K562 (cell line): ENCODE measurements around the gene SNPH. TPM values are rescaled to one million over a fixed set of nuclear protein-coding genes. Genes with fewer than 3 reads are reported as not detected.
A peak's percentile ranks its signal among the peaks of the same experiment; 100 is the strongest.

Source experiments
- BDP1 ChIP-seq: IDR thresholded peaks from 3 replicates; pipeline ENCODE4 v1.6.1; 2011; ENCODE audit not compliant: insufficient read length, insufficient read depth
- C11orf30 ChIP-seq: fragments of 450-650 bp; IDR thresholded peaks from 2 replicates; pipeline ENCODE4 v1.6.1; 2016; ENCODE audit warnings: low read depth, mild to moderate bottlenecking
- CHCHD3 ChIP-seq: fragments of 250-450 bp; sonication (Bioruptor Pico); IDR thresholded peaks from 2 replicates; pipeline ENCODE4 v2.1.2; 2022; ENCODE audit warnings: mild to moderate bottlenecking
- E4F1 ChIP-seq: fragments of 250-450 bp; sonication (Bioruptor Pico); IDR thresholded peaks from 2 replicates; pipeline ENCODE4 v1.5.0; 2021; ENCODE audit warnings: mild to moderate bottlenecking, borderline replicate concordance
- ELF1 ChIP-seq: fragments of 200-800 bp; sonication (Bioruptor generic); IDR thresholded peaks from 2 replicates; pipeline ENCODE4 v1.6.1; 2016; ENCODE audit warnings: missing genetic modification characterization, missing compliant biosample characterization
- EP300 ChIP-seq: IDR thresholded peaks from 2 replicates; pipeline ENCODE4 v1.6.1; 2012; ENCODE audit warnings: low read length, improper control_type of control experiment
- GTF3C2 ChIP-seq: IDR thresholded peaks from 3 replicates; pipeline ENCODE4 v1.6.1; 2011; ENCODE audit warnings: borderline replicate concordance, mild to moderate bottlenecking, moderate library complexity; ENCODE audit not compliant: insufficient read length; ENCODE audit errors: extremely low read depth
- KAT2B ChIP-seq: IDR thresholded peaks from one replicate; pipeline ENCODE4 v1.6.1; 2012; ENCODE audit warnings: low read depth, mild to moderate bottlenecking, control low read depth, inconsistent platforms, low read length, moderate library complexity
- RERE ChIP-seq: sonication (generic); formaldehyde crosslinking; IDR thresholded peaks from 2 replicates; pipeline ENCODE4 v1.8.0; 2023; ENCODE audit warnings: missing genetic modification reagents, mild to moderate bottlenecking, borderline replicate concordance
- SRF ChIP-seq, 2 experiments: fragments of 250-450, 450-650 bp in 1 of 2; sonication (Bioruptor Pico) in 1 of 2; sonication (generic) in 1 of 2; formaldehyde crosslinking; IDR thresholded peaks; 2 replicates each; pipeline versions ENCODE4 v1.5.0 to v1.5.1; 2020 to 2022; ENCODE audit warnings: mild to moderate bottlenecking in 1 of 2, missing genetic modification reagents in 1 of 2
- TEAD1 ChIP-seq, 2 experiments: fragments of 450-650 bp in 1 of 2; sonication (generic) in 1 of 2; formaldehyde crosslinking; IDR thresholded peaks; 2 replicates each; pipeline versions ENCODE4 v1.4.0 to v1.8.0; 2020 to 2022; ENCODE audit warnings: mild to moderate bottlenecking in 2 of 2, missing genetic modification reagents in 1 of 2
- ZC3H4 ChIP-seq: sonication (generic); formaldehyde crosslinking; IDR thresholded peaks from 2 replicates; pipeline ENCODE4 v1.9.0; 2021; ENCODE audit warnings: missing genetic modification reagents, borderline replicate concordance
- polyA plus RNA-seq, 8 experiments: library from polyadenylated mRNA; depleted of rRNA in 4 of 8; stranded (reverse) in 5 of 8; unstranded in 3 of 8; fragments of >200 nt; fragmentation: Nextera tagmentation in 2 of 8; fragmentation: Illumina TruSeq in 1 of 8; extraction: Ambion mirVana in 2 of 8; extraction: Trizol in 1 of 8; gene quantifications; 2 replicates each; pipeline versions ENCODE4 v1.2.1 to v1.2.3, GENCODE V29; 2011 to 2014; ENCODE audit warnings: inconsistent platforms in 1 of 8, missing spikeins in 1 of 8
- total RNA-seq, 7 experiments: library from RNA; depleted of rRNA in 6 of 7; stranded (reverse); fragments of >200 nt in 6 of 7; fragmentation: Illumina TruSeq in 2 of 7; extraction: Trizol in 2 of 7; gene quantifications; 2 replicates each; pipeline versions ENCODE4 v1.2.1 to v1.2.3, GENCODE V29; 2011 to 2021; ENCODE audit warnings: low replicate concordance in 1 of 7
- TF ChIP-seq, protein P1 (sequence below): fragments of 450-650 bp; IDR thresholded peaks from 2 replicates; pipeline ENCODE4 v1.6.1; 2017; ENCODE audit warnings: mild to moderate bottlenecking, moderate library complexity
- TF ChIP-seq, protein P2 (sequence below), 2 experiments: fragments of 250-450 bp in 1 of 2; fragments of 450-650 bp in 1 of 2; sonication (Bioruptor Pico) in 1 of 2; IDR thresholded peaks; 2 replicates each; pipeline versions ENCODE4 v1.6.1 to v1.8.0; 2016 to 2021; ENCODE audit warnings: mild to moderate bottlenecking in 2 of 2, moderate library complexity in 2 of 2, missing compliant biosample characterization in 1 of 2, missing genetic modification characterization in 1 of 2

The SNPH gene
- total and polyA plus RNA-seq, 9 of the 15 experiments (the other 6 are each of a cell fraction or from before 2014, with no cell fraction given): 0.03 to 4.2 (median 1.4) TPM

DNA sequence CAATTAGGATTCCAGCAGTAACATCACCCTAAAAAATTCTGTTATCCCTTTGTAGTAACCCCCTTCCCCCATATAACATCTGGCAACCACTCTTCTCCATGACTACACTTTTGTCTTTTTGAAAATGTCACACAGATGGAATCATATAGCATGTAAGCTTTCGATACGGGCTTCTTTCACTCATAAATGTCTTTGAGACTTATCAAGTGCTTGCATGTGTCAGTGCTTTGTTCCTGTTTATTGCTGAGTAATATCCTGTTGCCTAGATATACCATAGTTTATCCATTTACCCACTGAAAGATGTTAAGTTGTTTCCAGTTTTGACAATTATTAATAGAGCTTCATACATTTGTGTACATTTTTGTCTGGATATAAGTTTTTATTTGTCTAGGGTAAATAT lies 10.4 kb upstream of the SNPH start (continued):
- TF ChIP-seq E4F1 (no peak), ELF1 (tag) (no peak), C11orf30 (peak; percentile 75), SRF (CRISPR knock-in tag; IDR thresholded peaks at IDR 0.05) (no peak), KAT2B (no peak), EP300 (peak; percentile 92), BDP1 (no peak), RERE (CRISPR knock-in tag) (no peak), ZC3H4 (CRISPR knock-in tag) (no peak), TEAD1 (CRISPR knock-in tag; IDR thresholded peaks at IDR 0.05) (no peak), CHCHD3 (CRISPR knock-in tag) (no peak), GTF3C2 (no peak)
- TF ChIP-seq, protein P1, sequence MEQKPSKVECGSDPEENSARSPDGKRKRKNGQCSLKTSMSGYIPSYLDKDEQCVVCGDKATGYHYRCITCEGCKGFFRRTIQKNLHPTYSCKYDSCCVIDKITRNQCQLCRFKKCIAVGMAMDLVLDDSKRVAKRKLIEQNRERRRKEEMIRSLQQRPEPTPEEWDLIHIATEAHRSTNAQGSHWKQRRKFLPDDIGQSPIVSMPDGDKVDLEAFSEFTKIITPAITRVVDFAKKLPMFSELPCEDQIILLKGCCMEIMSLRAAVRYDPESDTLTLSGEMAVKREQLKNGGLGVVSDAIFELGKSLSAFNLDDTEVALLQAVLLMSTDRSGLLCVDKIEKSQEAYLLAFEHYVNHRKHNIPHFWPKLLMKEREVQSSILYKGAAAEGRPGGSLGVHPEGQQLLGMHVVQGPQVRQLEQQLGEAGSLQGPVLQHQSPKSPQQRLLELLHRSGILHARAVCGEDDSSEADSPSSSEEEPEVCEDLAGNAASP: no peak
- TF ChIP-seq, protein P2, sequence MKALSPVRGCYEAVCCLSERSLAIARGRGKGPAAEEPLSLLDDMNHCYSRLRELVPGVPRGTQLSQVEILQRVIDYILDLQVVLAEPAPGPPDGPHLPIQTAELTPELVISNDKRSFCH (CRISPR knock-in tag; IDR thresholded peaks at IDR 0.05): no peak
- TF ChIP-seq, protein P2 (tag; IDR thresholded peaks at IDR 0.05): peak; percentile 99
